Neural progenitor cell (in vitro differentiated cells): ENCODE measurements around the gene TNFRSF1B. TPM values are rescaled to one million over a fixed set of nuclear protein-coding genes. Genes with fewer than 3 reads are reported as not detected.

Source experiments
- DNase-seq: peaks from one replicate; pipeline ENCODE4 v3.0.0-alpha.2; 2016; ENCODE audit warnings: low spot score
- H2AFZ ChIP-seq: fragments of 200-600 bp; sonication (generic); replicated peaks from 2 replicates; pipeline ENCODE4 v1.6.1; 2016; ENCODE audit warnings: antibody characterized with exemption
- H3F3A ChIP-seq: fragments of 200-600 bp; sonication (generic); 2 replicates; pipeline ENCODE4 v1.6.1; 2016; ENCODE audit warnings: antibody characterized with exemption, low read depth
- H3K27ac ChIP-seq: fragments of 200-600 bp; sonication (generic); 2 replicates; pipeline ENCODE4 v1.5.1; 2016; ENCODE audit warnings: mild to moderate bottlenecking
- H3K27me3 ChIP-seq: fragments of 200-600 bp; sonication (generic); 2 replicates; pipeline ENCODE4 v1.6.1; 2016; ENCODE audit warnings: mild to moderate bottlenecking, moderate library complexity
- H3K36me3 ChIP-seq: fragments of 200-600 bp; sonication (generic); 2 replicates; pipeline ENCODE4 v1.5.1; 2016
- H3K4me1 ChIP-seq: fragments of 200-600 bp; sonication (generic); 2 replicates; pipeline ENCODE4 v1.6.1; 2016; ENCODE audit warnings: mixed run types
- H3K4me2 ChIP-seq: fragments of 200-600 bp; sonication (generic); 2 replicates; pipeline ENCODE4 v1.6.1; 2016
- H3K4me3 ChIP-seq: fragments of 200-600 bp; sonication (generic); 2 replicates; pipeline ENCODE4 v1.5.1; 2016
- H3K79me2 ChIP-seq: fragments of 200-600 bp; sonication (generic); 2 replicates; pipeline ENCODE4 v1.6.1; 2016; ENCODE audit warnings: low read depth
- H3K9ac ChIP-seq: fragments of 200-600 bp; sonication (generic); 2 replicates; pipeline ENCODE4 v1.6.1; 2016
- H3K9me3 ChIP-seq: fragments of 200-600 bp; sonication (generic); 2 replicates; pipeline ENCODE4 v1.5.1; 2016; ENCODE audit warnings: low read depth
- H4K20me1 ChIP-seq: fragments of 200-600 bp; sonication (generic); 2 replicates; pipeline ENCODE4 v1.6.1; 2016; ENCODE audit warnings: low read depth
- H3K27ac Mint-ChIP-seq: 3 replicates; pipeline ENCODE4 v1.8.0; 2021; ENCODE audit warnings: mixed read lengths
- H3K27me3 Mint-ChIP-seq: 2 replicates; pipeline ENCODE4 v1.8.0; 2022; ENCODE audit warnings: low read depth, mild to moderate bottlenecking, inconsistent platforms, moderate library complexity, mixed read lengths; ENCODE audit not compliant: insufficient read depth
- H3K36me3 Mint-ChIP-seq: 3 replicates; pipeline ENCODE4 v1.8.0; 2021; ENCODE audit warnings: mixed read lengths
- H3K4me1 Mint-ChIP-seq: 3 replicates; pipeline ENCODE4 v1.8.0; 2021; ENCODE audit warnings: mixed read lengths
- H3K4me3 Mint-ChIP-seq: 3 replicates; pipeline ENCODE4 v1.8.0; 2021; ENCODE audit warnings: mild to moderate bottlenecking, moderate library complexity, mixed read lengths
- H3K9me3 Mint-ChIP-seq: 3 replicates; pipeline ENCODE4 v1.8.0; 2020; ENCODE audit warnings: mixed read lengths
- EZH2 ChIP-seq: fragments of 200-600 bp; sonication (generic); IDR thresholded peaks from 2 replicates; pipeline ENCODE4 v1.6.1; 2017; ENCODE audit warnings: antibody characterized with exemption, mild to moderate bottlenecking, moderate library complexity
- EZH2phosphoT487 ChIP-seq: fragments of 200-600 bp; sonication (generic); IDR thresholded peaks from 2 replicates; pipeline ENCODE4 v1.6.1; 2017; ENCODE audit warnings: antibody characterized with exemption
- total RNA-seq: library from RNA; depleted of rRNA; stranded (reverse); fragments of >200 nt; gene quantifications from 2 replicates; pipeline ENCODE4 v1.2.3, GENCODE V29; 2015; ENCODE audit warnings: low replicate concordance
- TF ChIP-seq, protein P1 (sequence below): fragments of 200-600 bp; sonication (generic); IDR thresholded peaks from 2 replicates; pipeline ENCODE4 v1.5.1; 2017; ENCODE audit warnings: antibody characterized with exemption, mild to moderate bottlenecking

The TNFRSF1B gene
- total RNA-seq, 1 donor from 2014 or later, result 0.04 TPM

DNA sequence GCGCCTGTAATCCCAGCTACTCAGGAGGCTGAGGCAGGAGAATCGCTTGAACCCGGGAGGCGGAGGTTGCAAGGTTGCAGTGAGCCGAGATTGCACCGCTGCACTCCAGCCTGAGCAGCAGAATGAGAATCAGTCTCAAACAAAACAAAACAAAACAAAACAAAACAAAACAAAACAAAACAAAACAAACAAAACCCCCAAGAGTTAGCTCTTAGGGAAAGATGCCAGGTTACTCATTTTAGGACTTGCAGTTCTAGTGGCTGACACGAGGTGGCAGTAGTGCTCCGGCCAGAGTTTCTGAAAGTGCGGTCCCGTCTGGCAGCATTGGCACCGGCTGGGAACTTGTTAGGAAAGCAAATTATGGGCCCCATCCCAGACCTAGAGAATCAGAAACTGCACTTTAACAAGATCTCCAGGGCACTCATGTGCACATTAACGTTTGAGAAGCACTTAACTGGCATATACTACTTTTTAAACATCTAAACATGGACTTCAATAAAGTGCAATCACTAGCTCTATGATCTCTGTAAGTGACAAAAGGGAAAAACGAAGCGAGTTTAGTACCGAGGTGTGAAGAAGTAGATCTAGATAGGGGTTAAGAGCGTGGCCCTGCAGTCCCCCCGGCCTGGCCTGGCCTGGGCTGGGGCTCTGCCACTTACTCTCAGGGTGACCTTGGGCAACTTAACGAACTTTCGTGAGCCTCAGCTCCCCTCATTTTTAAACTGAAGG, 41.9 kb upstream of the TNFRSF1B start:
- H2AFZ ChIP-seq, result peak overlapping the region; percentile 19
- no peaks in the 10 kb centered on the region for H4K20me1 ChIP-seq
- no peaks in the 10 kb centered on the region for H3K36me3 ChIP-seq
- H3K4me3 ChIP-seq, result no peak overlapping the region
- peaks cover 7% of the 10 kb centered on the region for H3K4me1 Mint-ChIP-seq
- peak; percentile 78 for DNase-seq
- peaks cover 2% of the 10 kb centered on the region for H3K9me3 Mint-ChIP-seq
- no peak overlapping the region for H3K4me2 ChIP-seq
- peak overlapping the region; percentile 10 for H3K27ac Mint-ChIP-seq
- H3K27me3 Mint-ChIP-seq, result peaks cover 2% of the 10 kb centered on the region
- no peak overlapping the region for H3K27ac ChIP-seq
- no peaks in the 10 kb centered on the region for H3F3A ChIP-seq
- H3K9ac ChIP-seq, result no peak overlapping the region
- H3K36me3 Mint-ChIP-seq, result no peaks in the 10 kb centered on the region
- TF ChIP-seq EZH2 (no peak), EZH2phosphoT487 (no peak)
- TF ChIP-seq, protein P1, sequence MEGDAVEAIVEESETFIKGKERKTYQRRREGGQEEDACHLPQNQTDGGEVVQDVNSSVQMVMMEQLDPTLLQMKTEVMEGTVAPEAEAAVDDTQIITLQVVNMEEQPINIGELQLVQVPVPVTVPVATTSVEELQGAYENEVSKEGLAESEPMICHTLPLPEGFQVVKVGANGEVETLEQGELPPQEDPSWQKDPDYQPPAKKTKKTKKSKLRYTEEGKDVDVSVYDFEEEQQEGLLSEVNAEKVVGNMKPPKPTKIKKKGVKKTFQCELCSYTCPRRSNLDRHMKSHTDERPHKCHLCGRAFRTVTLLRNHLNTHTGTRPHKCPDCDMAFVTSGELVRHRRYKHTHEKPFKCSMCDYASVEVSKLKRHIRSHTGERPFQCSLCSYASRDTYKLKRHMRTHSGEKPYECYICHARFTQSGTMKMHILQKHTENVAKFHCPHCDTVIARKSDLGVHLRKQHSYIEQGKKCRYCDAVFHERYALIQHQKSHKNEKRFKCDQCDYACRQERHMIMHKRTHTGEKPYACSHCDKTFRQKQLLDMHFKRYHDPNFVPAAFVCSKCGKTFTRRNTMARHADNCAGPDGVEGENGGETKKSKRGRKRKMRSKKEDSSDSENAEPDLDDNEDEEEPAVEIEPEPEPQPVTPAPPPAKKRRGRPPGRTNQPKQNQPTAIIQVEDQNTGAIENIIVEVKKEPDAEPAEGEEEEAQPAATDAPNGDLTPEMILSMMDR, result peak; percentile 96
- no peak overlapping the region for H3K4me3 Mint-ChIP-seq
- H3K4me1 ChIP-seq, result no peaks in the 10 kb centered on the region
- H3K27me3 ChIP-seq, result no peaks in the 10 kb centered on the region
- H3K79me2 ChIP-seq, result no peaks in the 10 kb centered on the region
- H3K9me3 ChIP-seq, result no peaks in the 10 kb centered on the region

DNA sequence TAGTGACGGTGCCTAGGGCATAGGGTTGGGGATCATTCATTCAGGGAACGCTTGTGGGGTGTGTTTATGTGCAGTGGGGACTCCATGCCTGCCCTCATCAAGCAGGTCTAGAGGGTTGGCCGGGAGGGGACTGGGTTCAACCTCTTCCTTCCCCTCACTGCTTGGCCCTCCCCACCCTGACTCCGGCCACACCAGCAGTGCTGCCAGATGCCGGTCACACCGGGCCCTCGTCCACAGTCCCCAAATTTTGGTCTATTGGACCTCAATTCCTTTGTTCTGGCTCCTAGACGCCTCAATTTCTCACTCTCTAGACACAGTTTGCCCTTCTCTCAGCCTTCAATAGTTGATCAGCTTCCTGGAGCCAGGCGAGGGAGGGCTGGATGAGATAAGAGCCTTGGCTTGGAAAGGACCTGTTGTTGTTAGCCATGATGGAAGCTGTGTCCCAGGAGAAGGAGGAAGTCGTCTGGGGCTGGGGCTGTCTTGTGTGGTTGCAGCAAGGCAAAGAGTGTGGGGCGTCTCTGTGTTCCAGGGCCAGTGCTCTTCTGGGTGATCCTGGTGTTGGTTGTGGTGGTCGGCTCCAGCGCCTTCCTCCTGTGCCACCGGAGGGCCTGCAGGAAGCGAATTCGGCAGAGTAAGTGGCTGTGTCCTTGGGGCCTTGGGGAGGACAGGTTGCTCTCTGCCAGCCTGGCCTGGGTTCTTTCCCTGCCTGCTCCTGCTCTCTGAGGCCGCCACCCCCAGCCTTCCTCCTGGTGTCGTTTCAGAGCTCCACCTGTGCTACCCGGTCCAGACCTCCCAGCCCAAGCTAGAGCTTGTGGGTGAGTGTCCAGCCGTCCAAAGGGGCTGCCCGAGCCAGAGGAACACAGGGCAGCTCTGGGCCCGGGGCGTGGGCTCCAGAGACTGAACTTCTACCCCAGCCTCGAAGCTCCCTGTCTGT, 41.1 kb upstream of the TNFRSF1B start:
- no peaks in the 10 kb centered on the region for H3K36me3 ChIP-seq
- Mint-ChIP-seq H3K36me3 (no peaks in the 10 kb centered on the region), H3K27ac (peak overlapping the region; percentile 10), H3K27me3 (peaks cover 2% of the 10 kb centered on the region), H3K9me3 (no peaks in the 10 kb centered on the region), H3K4me1 (peaks cover 10% of the 10 kb centered on the region), H3K4me3 (no peak overlapping the region)
- H3K9ac ChIP-seq, result no peak overlapping the region
- H3F3A ChIP-seq, result no peaks in the 10 kb centered on the region
- no peaks in the 10 kb centered on the region for H3K4me1 ChIP-seq
- H3K4me3 ChIP-seq, result no peak overlapping the region
- H2AFZ ChIP-seq, result peak overlapping the region; percentile 19
- no peak overlapping the region for H3K4me2 ChIP-seq
- TF ChIP-seq, protein P1, result no peak
- TF ChIP-seq EZH2phosphoT487 (no peak), EZH2 (no peak)
- H3K79me2 ChIP-seq, result no peaks in the 10 kb centered on the region
- H3K27ac ChIP-seq, result no peak overlapping the region
- H3K27me3 ChIP-seq, result no peaks in the 10 kb centered on the region
- H4K20me1 ChIP-seq, result no peaks in the 10 kb centered on the region
- no peaks in the 10 kb centered on the region for H3K9me3 ChIP-seq
- DNase-seq, result peak; percentile 29

DNA sequence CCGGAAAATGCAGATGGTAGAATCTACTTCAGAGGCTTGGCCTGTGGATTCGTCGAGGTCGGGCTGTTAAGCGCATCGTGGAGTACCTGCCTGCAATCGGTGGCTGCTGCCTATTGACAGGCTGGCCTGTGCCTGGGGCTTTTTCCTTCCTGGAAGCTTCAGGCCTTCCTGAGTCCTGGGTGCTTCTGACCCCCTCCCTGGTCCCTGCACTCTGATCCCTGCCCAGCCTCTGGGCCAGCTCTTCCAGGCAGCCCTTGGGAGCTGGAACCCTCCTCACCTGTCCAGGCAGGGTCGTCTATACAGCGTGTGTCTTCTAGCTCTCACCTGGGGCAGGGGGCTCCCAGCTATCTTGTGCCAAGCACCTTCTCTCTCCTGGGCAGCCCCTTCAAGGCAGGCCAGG, 40.0 kb upstream of the TNFRSF1B start:
- H2AFZ ChIP-seq, result no peak overlapping the region
- H3K27me3 ChIP-seq, result no peaks in the 10 kb centered on the region
- H3K4me3 ChIP-seq, result no peak overlapping the region
- Mint-ChIP-seq H3K4me1 (peaks cover 10% of the 10 kb centered on the region), H3K36me3 (no peaks in the 10 kb centered on the region), H3K4me3 (no peak overlapping the region), H3K9me3 (no peaks in the 10 kb centered on the region), H3K27me3 (peaks cover 2% of the 10 kb centered on the region), H3K27ac (peak overlapping the region; percentile 60)
- TF ChIP-seq EZH2 (no peak), EZH2phosphoT487 (no peak)
- TF ChIP-seq, protein P1, result no peak
- H3K27ac ChIP-seq, result no peak overlapping the region
- DNase-seq, result no peak
- no peak overlapping the region for H3K4me2 ChIP-seq
- no peaks in the 10 kb centered on the region for H3K36me3 ChIP-seq
- no peaks in the 10 kb centered on the region for H3F3A ChIP-seq
- H3K79me2 ChIP-seq, result no peaks in the 10 kb centered on the region
- H3K4me1 ChIP-seq, result no peaks in the 10 kb centered on the region
- H4K20me1 ChIP-seq, result no peaks in the 10 kb centered on the region
- H3K9me3 ChIP-seq, result no peaks in the 10 kb centered on the region
- H3K9ac ChIP-seq, result no peak overlapping the region
